ENCODE data around the gene MIEF1.

MIEF1 gene

GRCh38 chr22:39532215-39533073, 30.4 kb downstream of the MIEF1 start, which contains the start of gene RPS19BP1:
Gene RPS19BP1, minus strand, starts transcription at chr22:39532748. Its CDS starts 10 bp downstream, at chr22:39532738.
- peak; percentile 100 for DNase-seq

- no peak for DNase-seq
These were observed 32.0 kb downstream of the MIEF1 start for GRCh38 chr22:39534092-39534506.

- peak; percentile 79 for DNase-seq
These were observed 32.7 kb downstream of the MIEF1 start for GRCh38 chr22:39534591-39535356.

GRCh38 chr22:39535357-39535725, 33.3 kb downstream of the MIEF1 start:
- DNase-seq, result no peak

GRCh38 chr22:39535831-39536449, 33.9 kb downstream of the MIEF1 start:
- DNase-seq, result no peak

- no peak for DNase-seq
These were observed 34.6 kb downstream of the MIEF1 start for GRCh38 chr22:39536711-39537110.

- no peak for DNase-seq
These were observed 35.9 kb downstream of the MIEF1 start for GRCh38 chr22:39537975-39538374.

- peak; percentile 27 for DNase-seq
These were observed 41.0 kb downstream of the MIEF1 start for GRCh38 chr22:39543095-39543494.

- peak; percentile 72 for DNase-seq
These were observed 43.6 kb downstream of the MIEF1 start for GRCh38 chr22:39545386-39546365.

GRCh38 chr22:39546889-39547586, 44.9 kb downstream of the MIEF1 start:
- DNase-seq, result no peak

GRCh38 chr22:39547587-39547947, 45.5 kb downstream of the MIEF1 start:
- no peak for DNase-seq

GRCh38 chr22:39553429-39553828, 51.3 kb downstream of the MIEF1 start:
- DNase-seq, result no peak

- DNase-seq, result no peak
These were observed 52.1 kb downstream of the MIEF1 start for GRCh38 chr22:39554151-39554550.

GRCh38 chr22:39556970-39557841, 55.1 kb downstream of the MIEF1 start:
- peak; percentile 44 for DNase-seq

- DNase-seq, result no peak
These were observed 56.2 kb downstream of the MIEF1 start for GRCh38 chr22:39558254-39558727.

GRCh38 chr22:39558950-39559349, 56.9 kb downstream of the MIEF1 start:
- DNase-seq, result no peak

- no peak for DNase-seq
These were observed 57.5 kb downstream of the MIEF1 start for GRCh38 chr22:39559456-39560105.

GRCh38 chr22:39560127-39560526, 58.0 kb downstream of the MIEF1 start:
- DNase-seq, result no peak

- DNase-seq, result no peak
These were observed 60.9 kb downstream of the MIEF1 start for GRCh38 chr22:39562839-39563489.
